H1 (cell line): ENCODE data around the gene COL20A1. TPM values are rescaled to one million over a fixed set of nuclear protein-coding genes. Genes with fewer than 3 reads are reported as not detected.

ENCODE experiments used
- CTCF ChIA-PET: fragments of 300-600 bp; sonication (Branson Sonifier 250); formaldehyde crosslinking; loops from one replicate; lab custom pipeline; 2021; ENCODE audit not compliant: partially characterized antibody; lab: Charles Lee
- POLR2A ChIA-PET: fragments of 300-600 bp; sonication (Branson Sonifier 250); formaldehyde crosslinking; loops from one replicate; lab custom pipeline; 2021; ENCODE audit warnings: inconsistent platforms; ENCODE audit not compliant: partially characterized antibody; lab: Charles Lee
- DNase-seq, 2 experiments: peaks; one replicate each; pipeline versions ENCODE4 v3.0.0 to v3.0.0-alpha.2; 2010 to 2022; ENCODE audit warnings: low spot score in 2 of 2, low read depth in 1 of 2, mixed read lengths in 1 of 2
- FAIRE-seq: peaks from 2 replicates; lab custom pipeline; 2011; peaks lifted over from hg19 to GRCh38; lab: Jason Lieb, UNC
- H2AFZ ChIP-seq: 2 replicates; pipeline ENCODE4 v1.8.1; 2012; ENCODE audit warnings: low read length, inconsistent platforms
- H2AK5ac ChIP-seq: 2 replicates; pipeline ENCODE4 v1.6.1; 2013; ENCODE audit warnings: low read depth, low read length
- H2BK120ac ChIP-seq: replicated peaks from 2 replicates; pipeline ENCODE3; 2013; ENCODE audit warnings: low read depth, low read length, inconsistent platforms
- H2BK12ac ChIP-seq: 2 replicates; pipeline ENCODE4 v1.6.1; 2013; ENCODE audit warnings: low read depth, low read length
- H2BK15ac ChIP-seq: 2 replicates; pipeline ENCODE4 v1.6.1; 2013; ENCODE audit warnings: low read length
- H2BK20ac ChIP-seq: 2 replicates; pipeline ENCODE4 v1.6.1; 2013; ENCODE audit warnings: low read length
- H2BK5ac ChIP-seq: 2 replicates; pipeline ENCODE4 v1.6.1; 2013; ENCODE audit warnings: low read depth, low read length
- H3K14ac ChIP-seq: 2 replicates; pipeline ENCODE4 v1.6.1; 2013; ENCODE audit warnings: inconsistent platforms; ENCODE audit not compliant: insufficient read length
- H3K18ac ChIP-seq: 2 replicates; pipeline ENCODE4 v1.6.1; 2013; ENCODE audit warnings: low read length; ENCODE audit errors: extremely low read depth
- H3K23ac ChIP-seq: 2 replicates; pipeline ENCODE4 v1.6.1; 2013; ENCODE audit warnings: inconsistent platforms; ENCODE audit not compliant: insufficient read length
- H3K23me2 ChIP-seq: 2 replicates; pipeline ENCODE4 v1.6.1; 2013; ENCODE audit warnings: low read depth, low read length
- H3K27ac ChIP-seq: 2 replicates; pipeline ENCODE4 v1.6.1; 2011; ENCODE audit warnings: low read depth, low read length, inconsistent platforms
- H3K27me3 ChIP-seq, 4 experiments: replicated peaks in 1 of 4; 1 replicate in 1 of 4; 2 replicates in 3 of 4; pipeline versions ENCODE4 v1.6.1 to v1.8.1; 2011 to 2013; ENCODE audit warnings: low read length in 3 of 4, mild to moderate bottlenecking in 3 of 4, inconsistent platforms in 2 of 4, mixed read lengths in 2 of 4, moderate library complexity in 1 of 4; ENCODE audit not compliant: control insufficient read depth in 3 of 4, insufficient read depth in 3 of 4; ENCODE audit errors: extremely low read depth in 1 of 4
- H3K36me3 ChIP-seq, 4 experiments: 2 replicates each; pipeline versions ENCODE4 v1.6.1 to v1.8.1; 2011 to 2013; ENCODE audit warnings: mild to moderate bottlenecking in 4 of 4, low read length in 3 of 4, moderate library complexity in 2 of 4, control low read depth in 1 of 4, inconsistent platforms in 1 of 4; ENCODE audit not compliant: insufficient read depth in 4 of 4, control insufficient read depth in 2 of 4
- H3K4ac ChIP-seq: replicated peaks from 2 replicates; pipeline ENCODE3; 2013; ENCODE audit warnings: low read length, low read depth, mixed read lengths, inconsistent platforms; ENCODE audit not compliant: insufficient read length
- H3K4me1 ChIP-seq, 4 experiments: replicated peaks in 1 of 4; 1 replicate in 1 of 4; 2 replicates in 3 of 4; pipeline versions ENCODE4 v1.6.1 to v1.8.1; 2011 to 2013; ENCODE audit warnings: low read length in 3 of 4, inconsistent platforms in 2 of 4, mixed read lengths in 1 of 4; ENCODE audit not compliant: insufficient read depth in 4 of 4, control insufficient read depth in 3 of 4
- H3K4me2 ChIP-seq, 2 experiments: 2 replicates each; pipeline versions ENCODE4 v1.6.1 to v1.8.1; 2011 to 2013; ENCODE audit warnings: low read depth in 2 of 2, low read length in 2 of 2, control low read depth in 1 of 2, inconsistent platforms in 1 of 2, mild to moderate bottlenecking in 1 of 2; ENCODE audit not compliant: insufficient read depth in 1 of 2
- H3K4me3 ChIP-seq, 4 experiments: fragments of 200-600, 300-600 bp in 1 of 4; sonication (generic), shearing (Covaris generic), sonication (Bioruptor Twin) in 1 of 4; 2 replicates each; pipeline versions ENCODE4 v1.5.1 to v1.8.1; 2011 to 2016; ENCODE audit warnings: low read length in 4 of 4, low read depth in 3 of 4, control low read depth in 2 of 4, inconsistent platforms in 2 of 4, mild to moderate bottlenecking in 2 of 4, mixed read lengths in 1 of 4, moderate library complexity in 1 of 4; ENCODE audit not compliant: insufficient read depth in 2 of 4; ENCODE audit errors: extremely low read depth in 1 of 4
- H3K56ac ChIP-seq: replicated peaks from 2 replicates; pipeline ENCODE3; 2013; ENCODE audit warnings: low read depth, mild to moderate bottlenecking, mixed read lengths, low read length, inconsistent platforms; ENCODE audit not compliant: insufficient read length
- H3K79me1 ChIP-seq: 2 replicates; pipeline ENCODE4 v1.6.1; 2013; ENCODE audit warnings: low read depth, low read length, control low read depth
- H3K79me2 ChIP-seq, 2 experiments: 2 replicates each; pipeline versions ENCODE4 v1.6.1 to v1.8.1; 2012 to 2013; ENCODE audit warnings: low read length in 2 of 2, mild to moderate bottlenecking in 2 of 2, inconsistent platforms in 1 of 2; ENCODE audit not compliant: insufficient read depth in 2 of 2, control insufficient read depth in 1 of 2
- H3K9ac ChIP-seq, 4 experiments: replicated peaks in 1 of 4; 1 replicate in 1 of 4; 2 replicates in 3 of 4; pipeline versions ENCODE4 v1.6.1 to v1.8.1; 2011 to 2013; ENCODE audit warnings: low read depth in 3 of 4, low read length in 3 of 4, control low read depth in 2 of 4, mild to moderate bottlenecking in 2 of 4, moderate library complexity in 2 of 4, inconsistent platforms in 1 of 4; ENCODE audit errors: extremely low read depth in 1 of 4
- H3K9me3 ChIP-seq, 2 experiments: 2 replicates each; pipeline versions ENCODE4 v1.6.1 to v1.8.1; 2012 to 2013; ENCODE audit warnings: mild to moderate bottlenecking in 2 of 2, moderate library complexity in 2 of 2, control low read depth in 1 of 2, inconsistent platforms in 1 of 2, low read depth in 1 of 2, low read length in 1 of 2, mixed read lengths in 1 of 2; ENCODE audit not compliant: insufficient read depth in 2 of 2
- H4K20me1 ChIP-seq, 2 experiments: replicated peaks in 1 of 2; 2 replicates each; pipeline versions ENCODE3 to v1.8.1; 2011 to 2013; ENCODE audit warnings: inconsistent platforms in 2 of 2, low read length in 2 of 2, mild to moderate bottlenecking in 1 of 2; ENCODE audit not compliant: insufficient read depth in 2 of 2, control insufficient read depth in 1 of 2
- H4K5ac ChIP-seq: 2 replicates; pipeline ENCODE4 v1.6.1; 2013; ENCODE audit warnings: low read length, low read depth, mixed read lengths, inconsistent platforms; ENCODE audit not compliant: insufficient read length
- H4K8ac ChIP-seq: 2 replicates; pipeline ENCODE4 v1.8.0; 2013; ENCODE audit warnings: mild to moderate bottlenecking, moderate library complexity, low read length, inconsistent platforms; ENCODE audit not compliant: insufficient read depth; ENCODE audit errors: extremely low read depth
- H4K91ac ChIP-seq: replicated peaks from 2 replicates; pipeline ENCODE3; 2013; ENCODE audit warnings: low read length, mixed read lengths, inconsistent platforms; ENCODE audit not compliant: insufficient read length
- BACH1 ChIP-seq: IDR thresholded peaks from 2 replicates; pipeline ENCODE4 v1.6.1; 2012; ENCODE audit warnings: low read length, improper control_type of control experiment
- BCL11A ChIP-seq, 2 experiments: IDR thresholded peaks; one replicate each; pipeline ENCODE4 v1.6.1; 2011; ENCODE audit warnings: low read depth in 2 of 2, low read length in 2 of 2, mild to moderate bottlenecking in 2 of 2
- CBX8 ChIP-seq: fragments of 300-800, 300-1000 bp; sonication (generic); IDR thresholded peaks from 2 replicates; pipeline ENCODE4 v1.7.1; 2016; ENCODE audit warnings: low read depth, low read length, borderline replicate concordance
- KDM4A ChIP-seq: IDR thresholded peaks from one replicate; pipeline ENCODE4 v1.7.1; 2012; ENCODE audit warnings: low read depth, mild to moderate bottlenecking, moderate library complexity, low read length, inconsistent platforms; ENCODE audit not compliant: severe bottlenecking
- RXRA ChIP-seq: IDR thresholded peaks from 2 replicates; pipeline ENCODE4 v1.6.1; 2011; ENCODE audit warnings: low read depth, mild to moderate bottlenecking, low read length, moderate library complexity; ENCODE audit not compliant: insufficient read depth
- SAP30 ChIP-seq: fragments of 300-600 bp; sonication (generic); IDR thresholded peaks from 2 replicates; pipeline ENCODE4 v1.7.1; 2012; ENCODE audit warnings: low read length, moderate library complexity, mild to moderate bottlenecking, inconsistent platforms; ENCODE audit not compliant: insufficient read depth, insufficient replicate concordance
- SIN3A ChIP-seq, 2 experiments: IDR thresholded peaks in 1 of 2; conservative IDR thresholded peaks in 1 of 2; 2 replicates each; pipeline ENCODE4 v1.6.1; 2011 to 2012; ENCODE audit warnings: low read length in 2 of 2, improper control_type of control experiment in 1 of 2, low read depth in 1 of 2, mild to moderate bottlenecking in 1 of 2
- SIX5 ChIP-seq: IDR thresholded peaks from 2 replicates; pipeline ENCODE4 v1.6.1; 2011; ENCODE audit warnings: mild to moderate bottlenecking, low read depth, low read length
- TCF12 ChIP-seq: IDR thresholded peaks from 2 replicates; pipeline ENCODE4 v1.6.1; 2011; ENCODE audit warnings: low read depth, mild to moderate bottlenecking, low read length
- YY1 ChIP-seq: IDR thresholded peaks from 2 replicates; pipeline ENCODE4 v1.6.1; 2011; ENCODE audit warnings: low read depth, mild to moderate bottlenecking, low read length
- WGBS, 2 experiments: shearing (Covaris generic) in 1 of 2; methylation state at CpG; one replicate each; pipeline versions ENCODE4 v1.1.6 to v1.1.7; 2013 to 2015; ENCODE audit warnings: low lambda C conversion rate in 2 of 2, mixed read lengths in 2 of 2, inconsistent platforms in 1 of 2, low coverage in 1 of 2, missing lambda C conversion rate in 1 of 2; ENCODE audit not compliant: insufficient replicate concordance in 2 of 2, insufficient coverage in 1 of 2, insufficient read length in 1 of 2; ENCODE audit errors: extremely low coverage in 1 of 2, missing lambda C conversion rate in 1 of 2; 5-methylcytosine and 5-hydroxymethylcytosine counted together
- polyA plus RNA-seq, 7 experiments: library from polyadenylated mRNA; depleted of rRNA in 3 of 7; stranded (reverse) in 5 of 7; unstranded in 2 of 7; fragments of >200 nt in 5 of 7; fragments of 200-250 nt in 2 of 7; gene quantifications; 1 replicate in 5 of 7; 2 replicates in 1 of 7; 4 replicates in 1 of 7; pipeline versions ENCODE4 v1.2.1 to v1.2.3, GENCODE V29; 2011 to 2013; ENCODE audit warnings: missing spikeins in 2 of 7, mixed read lengths in 2 of 7
- total RNA-seq: library from RNA; stranded (reverse); fragmentation: NEBNext Ultra II Directional; extraction: Animal tissue kit (Norgen Biotek cat#: 25700); gene quantifications from 2 replicates; pipeline ENCODE4 v1.2.1, GENCODE V29; 2021
- TF ChIP-seq, protein P1 (sequence below): IDR thresholded peaks from 2 replicates; pipeline ENCODE4 v1.6.1; 2012; ENCODE audit warnings: inconsistent platforms
- TF ChIP-seq, protein P2 (sequence below): IDR thresholded peaks from 2 replicates; pipeline ENCODE4 v1.6.1; 2012; ENCODE audit warnings: low read length, inconsistent platforms

The COL20A1 gene
- total and polyA plus RNA-seq, 2 of the 8 experiments (the other 6 are each of a cell fraction or from before 2014, with no cell fraction given) = 0.19 to 0.21 TPM

DNA sequence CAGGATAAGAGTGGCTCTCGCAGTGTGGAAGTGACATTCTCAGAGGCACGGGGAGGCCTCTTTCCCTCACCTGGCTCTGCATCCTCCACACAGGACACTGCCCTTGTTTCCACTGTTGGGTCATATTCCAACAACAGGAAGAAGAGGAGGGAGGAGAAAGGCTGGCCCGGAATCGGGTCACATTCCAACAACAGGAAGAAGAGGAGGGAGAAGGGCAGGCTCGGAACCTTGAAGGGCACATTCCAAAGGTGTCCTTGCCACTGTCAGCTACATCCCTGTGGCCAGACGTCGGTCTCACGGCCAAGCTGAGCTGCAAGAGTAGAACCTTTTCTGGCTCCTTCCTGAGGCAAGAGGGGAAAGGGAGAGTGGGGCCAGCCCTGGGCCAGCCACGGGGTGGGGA, 42.7 kb downstream of the COL20A1 start:
- Histone ChIP-seq H2BK20ac (no peak overlapping the region), H2AK5ac (no peak overlapping the region), H3K4ac (no peak overlapping the region), H3K23me2 (no peaks in the 10 kb centered on the region), H3K27ac (no peak overlapping the region), H3K9ac (no peak overlapping the region), H3K79me2 (no peaks in the 10 kb centered on the region), H2BK15ac (no peak overlapping the region), H3K9me3 (peaks cover 10 to 20% of the 10 kb centered on the region in 2 experiments), H3K4me1 (peaks cover 0 to 2% (median under 1%) of the 10 kb centered on the region in 4 experiments; a peak in 3 of 7 replicates), H4K8ac (no peak overlapping the region), H4K5ac (no peak overlapping the region), H2BK5ac (no peak overlapping the region; the same call in 1 of the 2 replicates), H3K14ac (no peak overlapping the region), H3K79me1 (0 out of 2 replicates have a peak, but pooled peaks cover 2% of the 10 kb centered on the region), H3K56ac (no peak overlapping the region), H3K23ac (no peak overlapping the region), H3K4me3 (no peak overlapping the region), H3K36me3 (no peaks in the 10 kb centered on the region), H2BK12ac (no peak overlapping the region), H3K27me3 (peaks cover 0 to 6% (median 0%) of the 10 kb centered on the region in 4 experiments; a peak in 3 of 7 replicates), H3K4me2 (no peak overlapping the region), H2AFZ (no peak overlapping the region), H4K91ac (no peak overlapping the region), H2BK120ac (no peak overlapping the region), H4K20me1 (peaks cover 0 to 3% of the 10 kb centered on the region in 2 experiments), H3K18ac (no peak overlapping the region)
- FAIRE-seq = no peak
- 91% methylated on average over 8 of the region's 9 CpGs; no CpG with 5 or more reads in 1 of the 2 experiments for WGBS, 2 experiments
- DNase-seq = no peak
- ChIA-PET POLR2A (no interaction called here), CTCF (interaction anchor here (0.8 to 1.6 kb wide), 4 partner anchors 27 to 130 kb away, joined by 3 to 8 read pairs (median 4); no protein-coding TSS in a partner anchor)
- TF ChIP-seq CBX8 (no peak), SAP30 (no peak), SIN3A (conservative IDR thresholded peaks at IDR 0.05 in 1 of 2, IDR thresholded peaks at IDR 0.05 in 1 of 2; ENCODE audit: low read depth in 1 of 2, low read length in 2 of 2) (no peak), BCL11A (IDR thresholded peaks at IDR 0.05; ENCODE audit: low read depth in 2 of 2, low read length in 2 of 2) (no peak), YY1 (no peak), BACH1 (no peak), SIX5 (no peak), RXRA (no peak), TCF12 (no peak), KDM4A (no peak)
- TF ChIP-seq, protein P1, sequence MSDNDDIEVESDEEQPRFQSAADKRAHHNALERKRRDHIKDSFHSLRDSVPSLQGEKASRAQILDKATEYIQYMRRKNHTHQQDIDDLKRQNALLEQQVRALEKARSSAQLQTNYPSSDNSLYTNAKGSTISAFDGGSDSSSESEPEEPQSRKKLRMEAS = no peak
- TF ChIP-seq, protein P2, sequence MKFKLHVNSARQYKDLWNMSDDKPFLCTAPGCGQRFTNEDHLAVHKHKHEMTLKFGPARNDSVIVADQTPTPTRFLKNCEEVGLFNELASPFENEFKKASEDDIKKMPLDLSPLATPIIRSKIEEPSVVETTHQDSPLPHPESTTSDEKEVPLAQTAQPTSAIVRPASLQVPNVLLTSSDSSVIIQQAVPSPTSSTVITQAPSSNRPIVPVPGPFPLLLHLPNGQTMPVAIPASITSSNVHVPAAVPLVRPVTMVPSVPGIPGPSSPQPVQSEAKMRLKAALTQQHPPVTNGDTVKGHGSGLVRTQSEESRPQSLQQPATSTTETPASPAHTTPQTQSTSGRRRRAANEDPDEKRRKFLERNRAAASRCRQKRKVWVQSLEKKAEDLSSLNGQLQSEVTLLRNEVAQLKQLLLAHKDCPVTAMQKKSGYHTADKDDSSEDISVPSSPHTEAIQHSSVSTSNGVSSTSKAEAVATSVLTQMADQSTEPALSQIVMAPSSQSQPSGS = no peak
